HG03521 (cell line): ENCODE data around the gene ZMYND15.

Experiments
- ATAC-seq: cut with Tn5 transposase; IDR thresholded peaks from one replicate; pipeline ENCODE4 v1.9.1; 2021; ENCODE audit warnings: mild to moderate bottlenecking, moderate library complexity; ENCODE audit not compliant: unreplicated experiment

The ZMYND15 gene

DNA sequence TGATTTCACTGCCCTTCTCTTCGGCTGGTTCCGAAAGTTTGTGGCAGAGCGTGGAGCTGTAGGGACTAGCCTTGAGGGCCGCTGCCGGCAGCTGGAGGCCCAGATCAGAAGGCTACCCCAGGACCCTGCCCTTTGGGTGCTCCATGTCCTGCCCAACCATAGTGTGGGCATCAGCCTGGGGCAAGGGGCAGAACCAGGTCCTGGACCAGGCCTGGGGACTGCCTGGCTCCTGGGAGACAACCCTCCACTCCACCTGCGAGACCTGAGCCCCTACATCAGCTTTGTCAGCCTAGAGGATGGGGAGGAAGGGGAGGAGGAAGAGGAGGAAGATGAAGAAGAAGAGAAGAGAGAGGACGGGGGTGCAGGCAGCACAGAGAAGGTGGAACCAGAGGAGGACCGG is 951 bp downstream of the ZMYND15 start:
- ATAC-seq = no peak

DNA sequence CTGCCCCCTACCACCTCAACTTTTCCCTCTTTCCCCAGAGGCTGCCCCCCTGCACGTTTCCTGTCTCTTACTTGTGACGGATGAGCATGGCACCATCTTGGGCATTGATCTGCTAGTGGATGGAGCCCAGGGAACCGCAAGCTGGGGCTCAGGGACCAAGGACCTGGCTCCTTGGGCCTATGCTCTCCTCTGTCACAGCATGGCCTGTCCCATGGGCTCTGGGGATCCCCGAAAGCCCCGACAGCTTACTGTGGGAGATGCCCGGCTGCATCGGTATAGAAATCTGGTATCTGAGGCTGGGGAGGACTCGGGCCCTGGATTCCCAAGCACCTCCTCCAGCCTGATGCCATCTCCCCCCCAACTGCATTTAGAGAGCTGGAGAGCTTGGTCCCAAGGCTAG is 1.9 kb downstream of the ZMYND15 start:
- ATAC-seq = no peak

DNA sequence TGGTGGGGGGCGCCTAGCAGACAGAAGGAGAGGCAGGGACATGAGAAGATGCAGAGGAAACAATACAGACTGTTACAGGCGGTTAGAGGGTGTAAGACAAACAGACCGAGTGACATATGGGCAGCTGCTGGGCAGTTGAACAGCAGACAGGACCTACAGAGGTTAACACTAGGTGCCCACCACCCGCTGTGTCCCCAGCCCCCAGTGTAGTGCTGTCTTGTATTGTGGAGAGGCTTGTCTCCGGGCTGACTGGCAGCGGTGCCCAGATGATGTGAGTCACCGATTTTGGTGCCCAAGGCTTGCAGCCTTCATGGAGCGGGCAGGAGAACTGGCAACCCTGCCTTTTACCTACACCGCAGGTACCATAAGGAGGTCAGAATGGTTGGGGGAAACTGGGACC is 2.5 kb downstream of the ZMYND15 start:
- no peak for ATAC-seq

DNA sequence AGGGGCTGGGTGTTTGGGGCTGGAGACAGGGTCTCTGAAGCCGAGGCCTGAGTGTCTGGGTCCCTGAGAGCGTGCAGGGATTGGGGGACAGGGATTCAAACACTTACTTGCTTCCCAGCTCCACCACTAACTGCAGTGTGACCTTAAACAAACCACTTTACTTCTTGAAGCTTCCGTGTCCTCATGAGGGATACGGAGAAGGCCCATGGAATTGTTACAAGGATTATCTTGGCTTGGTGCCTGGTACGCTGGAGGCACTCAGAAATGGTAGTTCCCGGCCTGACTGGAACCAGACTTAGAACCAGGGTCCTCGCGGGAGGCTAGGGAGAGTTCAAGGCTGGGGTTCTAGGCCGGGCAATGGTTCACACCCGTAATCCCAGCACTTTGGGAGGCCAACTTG is 3.0 kb downstream of the ZMYND15 start:
- no peak for ATAC-seq

DNA sequence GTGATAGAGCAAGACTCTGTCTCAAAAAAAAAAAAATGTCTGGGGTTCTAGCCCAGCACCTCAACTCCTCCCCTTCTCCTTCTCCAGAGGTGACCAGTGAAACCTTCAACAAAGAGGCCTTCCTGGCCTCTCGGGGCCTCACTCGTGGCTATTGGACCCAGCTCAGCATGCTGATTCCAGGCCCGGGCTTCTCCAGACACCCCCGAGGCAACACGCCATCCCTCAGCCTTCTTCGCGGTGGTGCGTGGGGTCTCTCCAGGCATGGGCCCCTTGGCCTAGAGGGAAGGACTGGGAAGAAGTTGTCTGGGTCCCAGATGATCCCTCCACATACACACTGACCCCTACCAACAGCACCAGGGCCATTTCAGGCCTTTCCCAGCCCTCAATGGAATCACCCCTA is 3.6 kb downstream of the ZMYND15 start:
- no peak for ATAC-seq

DNA sequence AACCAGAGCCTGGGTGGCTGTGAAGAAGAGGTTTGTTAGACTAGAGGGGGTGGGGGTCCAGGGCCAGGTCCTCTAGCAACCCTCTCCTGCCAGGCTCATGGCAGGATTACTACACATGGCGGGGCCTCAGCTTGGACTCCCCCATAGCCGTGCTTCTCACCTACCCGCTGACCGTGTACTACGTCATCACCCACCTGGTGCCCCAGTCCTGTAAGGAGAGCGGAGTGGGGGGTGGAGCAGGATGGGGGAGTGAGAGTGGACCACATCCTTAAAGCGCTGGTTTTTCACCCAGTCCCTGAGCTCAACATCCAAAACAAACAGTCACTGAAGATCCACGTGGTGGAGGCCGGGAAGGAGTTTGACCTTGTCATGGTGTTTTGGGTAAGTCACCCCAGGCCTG is 4.3 kb downstream of the ZMYND15 start:
- ATAC-seq = no peak

DNA sequence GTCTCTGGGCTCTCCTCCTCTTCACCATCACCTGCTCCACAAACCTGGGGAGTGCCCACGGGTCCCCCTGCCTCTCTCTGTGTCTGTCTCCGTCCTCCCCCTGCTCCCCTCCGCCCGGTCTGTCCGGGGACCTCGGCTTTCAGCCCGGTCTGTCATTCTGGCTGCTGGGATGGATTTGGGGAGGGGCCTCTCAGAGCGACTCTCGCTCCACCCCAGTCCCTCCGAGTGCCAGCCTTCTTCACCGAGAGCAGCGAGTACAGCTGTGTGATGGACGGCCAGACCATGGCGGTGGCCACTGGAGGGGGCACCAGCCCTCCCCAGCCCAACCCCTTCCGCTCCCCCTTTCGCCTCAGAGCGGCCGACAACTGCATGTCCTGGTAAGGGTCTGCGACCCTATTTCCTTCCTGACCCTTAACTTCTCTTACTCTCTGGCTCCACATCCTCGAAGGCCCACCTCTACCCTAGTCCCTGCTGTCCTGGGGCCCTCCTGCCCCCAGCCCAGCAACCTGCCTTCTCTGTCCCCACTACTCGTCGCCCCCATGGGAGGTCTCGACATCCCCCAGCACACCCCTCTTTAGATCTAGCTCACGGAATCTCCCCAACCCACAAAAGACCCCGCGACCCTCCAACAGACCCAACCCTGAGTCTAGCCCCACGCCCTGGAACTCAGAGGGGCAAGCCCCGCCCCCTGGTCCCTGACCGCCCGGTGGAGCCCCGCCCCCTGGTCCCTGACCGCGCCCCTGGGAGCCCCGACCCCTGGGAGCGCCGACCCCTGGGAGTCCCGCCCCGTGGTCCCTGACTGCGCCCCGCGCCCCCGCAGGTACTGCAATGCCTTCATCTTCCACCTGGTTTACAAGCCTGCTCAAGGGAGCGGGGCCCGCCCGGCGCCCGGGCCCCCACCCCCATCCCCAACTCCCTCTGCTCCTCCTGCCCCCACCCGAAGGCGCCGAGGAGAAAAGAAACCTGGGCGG is 5.7 kb downstream of the ZMYND15 start:
- no peak for ATAC-seq

DNA sequence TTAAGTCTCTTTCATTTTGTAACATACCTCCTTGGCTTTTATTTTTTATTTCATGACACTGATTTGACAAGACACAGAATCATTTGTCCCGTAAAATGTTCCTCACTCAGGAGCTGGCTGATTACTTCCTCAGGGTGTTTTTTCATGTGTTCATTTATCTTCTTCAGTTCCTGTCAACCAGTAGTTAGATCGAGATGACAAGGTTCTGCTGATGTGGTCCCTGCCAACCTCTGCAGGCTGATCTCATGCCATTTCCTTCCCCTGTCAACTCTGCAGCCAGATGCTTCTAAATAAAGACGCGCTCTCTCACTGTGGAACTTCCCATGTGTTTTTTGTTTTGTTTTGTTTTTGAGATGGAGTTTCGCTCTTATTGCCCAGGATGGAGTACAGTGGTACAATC is 8.2 kb downstream of the ZMYND15 start:
- no peak for ATAC-seq

DNA sequence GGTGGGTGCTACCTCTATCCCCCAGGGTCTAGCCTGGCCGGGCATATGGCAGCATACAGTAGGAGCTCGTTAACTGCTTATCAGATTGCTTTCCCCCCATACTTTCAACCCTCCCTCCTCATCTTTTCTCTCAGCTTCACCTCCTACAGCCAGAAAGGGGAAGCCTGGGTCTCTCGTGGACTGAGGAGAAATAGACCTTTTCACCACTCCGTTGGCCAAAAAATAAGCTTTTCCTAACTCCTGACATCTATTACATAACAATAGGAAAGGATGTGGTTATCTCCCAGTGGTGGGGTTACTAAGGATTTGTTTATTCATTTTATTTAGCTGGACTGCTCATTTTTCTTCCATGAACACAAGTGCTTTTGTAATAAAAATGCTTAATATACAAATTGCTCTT is 9.1 kb downstream of the ZMYND15 start:
- no peak for ATAC-seq

DNA sequence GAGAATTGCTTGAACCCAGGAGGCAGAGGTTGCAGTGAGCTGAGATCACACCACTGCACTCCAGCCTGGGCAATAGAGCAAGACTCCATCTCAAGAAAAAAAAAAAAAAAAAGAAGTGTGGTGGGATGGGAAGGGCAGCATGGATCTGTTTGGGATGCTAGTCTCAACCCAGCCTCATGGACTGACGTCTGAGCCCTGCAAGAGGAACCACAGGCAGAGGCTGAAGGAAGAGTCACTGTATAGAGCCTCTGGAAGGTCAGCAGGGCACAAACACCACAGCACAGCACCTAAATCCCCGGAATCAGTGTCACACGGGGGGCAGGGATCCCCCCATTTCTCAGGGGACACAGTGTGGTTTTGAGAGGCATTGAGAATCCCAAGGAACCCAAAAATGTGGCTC is 11.0 kb downstream of the ZMYND15 start:
- no peak for ATAC-seq

DNA sequence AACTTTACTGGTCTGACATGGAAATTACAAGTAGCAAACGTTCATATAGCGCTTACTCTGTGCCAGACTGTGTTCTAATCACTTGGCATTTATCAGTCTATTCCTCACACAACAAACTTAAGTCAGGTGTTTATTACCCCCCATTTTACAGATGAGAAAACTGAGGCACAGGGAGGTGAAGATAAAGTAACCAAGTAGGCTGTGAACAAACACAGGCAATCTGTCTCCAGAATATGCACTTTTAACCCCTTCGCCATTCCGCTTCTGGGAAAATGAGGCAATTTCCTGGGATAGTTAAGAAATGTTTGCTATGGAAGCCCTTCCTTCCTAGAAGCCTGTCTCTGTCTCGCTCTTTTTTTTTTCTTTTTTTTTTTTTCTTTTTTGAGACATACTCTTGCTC is 12.3 kb downstream of the ZMYND15 start:
- ATAC-seq = no peak

DNA sequence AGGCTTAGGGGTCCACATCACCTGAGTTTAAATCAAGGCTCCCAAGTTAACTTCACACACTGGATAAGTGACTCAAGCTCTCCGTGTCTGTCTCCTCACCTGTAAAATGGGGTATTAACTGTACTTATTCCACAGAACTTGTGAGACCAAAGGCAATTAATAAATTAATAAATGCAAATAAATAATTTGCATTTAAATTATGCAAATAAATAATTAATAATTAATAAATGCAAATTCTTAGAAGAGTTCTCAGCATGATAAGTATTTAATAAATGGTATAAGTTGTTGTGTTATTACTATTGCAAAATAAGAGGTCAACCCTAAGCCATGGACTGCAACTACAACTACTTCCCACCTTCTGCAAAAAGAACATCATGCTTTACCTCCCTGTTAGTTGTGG is 13.8 kb downstream of the ZMYND15 start:
- no peak for ATAC-seq

DNA sequence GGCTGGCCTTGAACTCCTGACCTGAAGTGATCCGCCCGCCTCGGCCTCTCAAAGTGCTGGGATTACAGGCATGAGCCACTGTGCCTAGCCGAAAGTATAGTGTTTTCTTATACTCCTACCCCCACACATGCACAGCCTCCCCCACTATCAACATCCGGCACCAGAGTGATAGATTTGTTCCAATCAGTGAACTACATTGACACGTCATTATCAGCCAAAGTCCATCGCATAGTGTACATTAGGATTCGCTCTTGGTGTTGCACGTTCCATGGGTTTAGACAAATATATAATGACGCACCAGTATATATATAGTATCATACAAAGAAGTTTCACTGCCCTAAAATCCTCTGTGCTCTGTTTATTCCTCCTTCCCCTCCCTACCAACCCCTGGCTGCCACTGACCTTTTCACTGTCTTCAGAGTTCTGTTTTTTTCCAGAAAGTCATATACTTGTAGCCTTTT is 20.2 kb downstream of the ZMYND15 start:
- no peak for ATAC-seq

DNA sequence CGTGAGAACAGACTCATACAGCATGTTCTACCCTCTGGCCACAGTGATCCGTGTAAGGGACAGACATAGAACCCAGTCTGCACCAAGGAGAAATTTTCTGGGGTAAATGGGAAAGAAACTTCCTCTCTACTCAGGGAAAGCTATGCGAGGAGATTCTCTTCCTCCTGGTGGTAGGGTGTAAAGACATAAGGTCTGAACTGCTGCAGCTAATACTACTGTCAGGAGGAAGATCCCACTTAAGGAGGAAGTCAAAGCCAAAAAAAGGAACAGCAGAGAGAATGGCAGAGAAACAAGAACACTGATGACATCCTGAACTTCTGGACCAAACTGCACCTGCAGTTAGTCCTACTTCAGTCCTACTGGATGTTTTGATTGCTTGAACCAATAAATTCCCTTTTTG is 25.0 kb downstream of the ZMYND15 start:
- no peak for ATAC-seq

DNA sequence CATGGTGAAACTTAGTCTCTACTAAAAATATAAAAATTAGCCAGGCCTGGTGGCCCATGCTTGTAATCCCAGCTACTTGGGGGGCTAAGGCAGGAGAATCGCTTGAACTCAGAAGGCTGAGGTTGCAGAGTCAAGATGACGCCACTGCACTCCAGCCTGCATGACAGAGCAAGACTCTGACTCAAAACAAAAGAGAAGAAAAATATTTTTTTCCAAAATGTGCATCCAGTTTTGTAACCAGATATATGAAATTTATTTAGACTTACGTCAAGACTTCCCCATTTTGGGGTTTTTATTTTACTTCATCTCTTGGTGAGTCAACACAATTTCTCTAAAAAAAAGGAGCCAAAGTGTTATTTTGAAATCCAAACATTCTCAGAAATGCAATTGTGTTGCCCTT is 26.6 kb downstream of the ZMYND15 start:
- no peak for ATAC-seq

DNA sequence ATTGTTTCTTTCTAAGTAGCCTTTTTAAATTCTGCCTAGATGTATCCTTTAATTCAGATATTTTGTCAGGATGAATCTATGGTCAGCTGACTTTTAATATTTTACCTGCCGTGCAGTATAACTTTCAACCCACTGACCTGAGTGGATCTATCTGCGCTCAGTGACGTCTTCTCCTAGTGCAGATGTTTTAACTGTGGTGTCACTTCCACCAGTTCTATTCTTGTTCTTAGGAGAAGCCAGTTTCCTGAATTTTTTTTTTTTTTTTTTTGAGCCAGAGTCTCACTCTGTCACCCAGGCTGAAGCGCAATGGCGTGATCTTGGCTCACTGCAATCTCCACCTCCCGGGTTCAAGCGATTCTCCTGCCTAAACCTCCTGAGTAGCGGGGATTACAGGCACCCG is 27.1 kb downstream of the ZMYND15 start:
- no peak for ATAC-seq

DNA sequence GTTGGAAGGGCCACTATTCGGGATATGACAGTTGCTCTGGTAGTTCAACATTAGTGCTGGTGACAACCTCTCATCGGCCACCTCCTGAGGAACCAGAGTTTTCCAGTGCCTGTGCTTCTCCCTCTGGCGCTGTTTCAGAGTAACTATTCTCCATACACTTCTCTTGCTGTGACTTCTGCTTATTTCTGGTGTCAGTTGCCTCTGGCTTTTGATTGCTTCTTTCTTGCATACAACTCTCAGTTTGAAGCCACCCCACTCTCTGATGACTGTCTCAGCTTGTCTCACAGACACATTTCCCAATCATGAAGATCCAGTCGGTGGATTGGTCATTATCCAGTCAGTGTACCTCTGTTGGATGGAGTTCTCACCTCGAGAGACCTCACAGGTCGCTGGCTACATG is 28.7 kb downstream of the ZMYND15 start:
- ATAC-seq = no peak

DNA sequence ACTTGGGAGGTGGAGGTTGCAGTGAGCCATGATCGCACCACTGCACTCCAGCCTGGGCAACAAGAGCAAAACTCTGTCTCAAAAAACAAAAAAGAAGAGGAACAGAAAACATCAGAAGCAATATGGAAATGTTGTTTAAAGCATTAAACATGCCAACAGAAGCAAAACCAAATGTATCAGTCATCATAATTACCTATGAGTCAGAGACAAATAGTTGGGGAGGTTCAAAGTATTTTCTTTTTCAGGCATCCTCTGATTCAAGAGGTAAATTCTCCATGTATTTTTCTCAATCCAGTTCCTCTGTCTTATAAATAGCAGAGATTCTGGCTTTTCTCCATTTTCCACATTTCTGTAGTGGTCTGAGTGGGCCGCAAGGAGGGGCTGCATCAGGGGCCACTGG is 30.0 kb downstream of the ZMYND15 start:
- no peak for ATAC-seq

DNA sequence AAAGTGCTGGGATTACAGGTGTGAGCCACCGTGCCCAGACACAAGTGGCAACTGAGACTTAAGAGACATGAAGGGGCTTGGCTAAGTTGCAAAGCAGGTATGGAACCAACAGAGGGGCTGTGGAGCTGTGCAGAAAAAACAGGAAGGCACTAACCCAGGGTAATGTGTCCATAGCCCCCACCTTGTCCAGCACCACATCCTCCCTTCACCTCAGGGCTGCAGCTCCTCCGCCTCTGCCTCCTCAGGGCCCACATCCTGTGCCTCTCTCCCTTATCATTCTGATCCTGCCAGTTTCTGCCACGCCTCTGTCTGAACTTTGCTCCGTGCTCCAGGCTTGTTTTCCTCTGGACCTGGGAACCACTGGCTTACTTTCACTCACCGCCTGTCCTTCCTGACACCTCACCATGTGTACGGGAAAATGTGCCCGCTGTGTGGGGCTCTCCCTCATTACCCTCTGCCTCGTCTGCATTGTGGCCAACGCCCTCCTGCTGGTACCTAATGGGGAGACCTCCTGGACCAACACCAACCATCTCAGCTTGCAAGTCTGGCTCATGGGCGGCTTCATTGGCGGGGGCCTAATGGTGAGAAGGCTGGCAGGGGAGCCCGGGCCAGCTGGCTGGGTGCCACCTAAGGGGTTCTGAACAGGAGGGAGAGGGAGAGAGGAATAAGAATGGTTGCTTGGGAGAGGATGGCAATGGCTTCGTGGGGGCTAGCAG is 32.0 kb downstream of the ZMYND15 start, which contains the start of gene TM4SF5:
TM4SF5 (plus strand) TSS at position 368 of the 716 bp plus-strand sequence; CDS start at position 405, 37 bp downstream.
- no peak for ATAC-seq

DNA sequence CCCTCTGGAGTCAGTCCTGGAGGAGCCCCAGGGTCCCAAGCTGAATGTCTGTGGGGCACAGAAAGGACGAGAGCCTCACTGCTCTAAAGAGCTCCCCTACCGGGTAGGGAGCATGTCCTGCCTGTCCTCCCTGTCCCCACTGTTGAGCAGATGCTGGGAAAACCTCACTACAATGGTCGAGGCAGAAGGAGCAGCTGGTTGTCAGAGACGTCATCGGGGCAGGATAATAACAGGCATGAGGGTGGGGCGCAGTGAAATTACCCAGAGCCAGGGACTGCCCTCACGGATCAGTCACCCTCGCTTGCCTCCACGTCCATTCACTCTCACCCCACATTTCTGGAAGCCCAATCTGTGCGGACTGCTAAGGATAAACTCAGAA is 32.6 kb downstream of the ZMYND15 start:
- ATAC-seq = no peak

DNA sequence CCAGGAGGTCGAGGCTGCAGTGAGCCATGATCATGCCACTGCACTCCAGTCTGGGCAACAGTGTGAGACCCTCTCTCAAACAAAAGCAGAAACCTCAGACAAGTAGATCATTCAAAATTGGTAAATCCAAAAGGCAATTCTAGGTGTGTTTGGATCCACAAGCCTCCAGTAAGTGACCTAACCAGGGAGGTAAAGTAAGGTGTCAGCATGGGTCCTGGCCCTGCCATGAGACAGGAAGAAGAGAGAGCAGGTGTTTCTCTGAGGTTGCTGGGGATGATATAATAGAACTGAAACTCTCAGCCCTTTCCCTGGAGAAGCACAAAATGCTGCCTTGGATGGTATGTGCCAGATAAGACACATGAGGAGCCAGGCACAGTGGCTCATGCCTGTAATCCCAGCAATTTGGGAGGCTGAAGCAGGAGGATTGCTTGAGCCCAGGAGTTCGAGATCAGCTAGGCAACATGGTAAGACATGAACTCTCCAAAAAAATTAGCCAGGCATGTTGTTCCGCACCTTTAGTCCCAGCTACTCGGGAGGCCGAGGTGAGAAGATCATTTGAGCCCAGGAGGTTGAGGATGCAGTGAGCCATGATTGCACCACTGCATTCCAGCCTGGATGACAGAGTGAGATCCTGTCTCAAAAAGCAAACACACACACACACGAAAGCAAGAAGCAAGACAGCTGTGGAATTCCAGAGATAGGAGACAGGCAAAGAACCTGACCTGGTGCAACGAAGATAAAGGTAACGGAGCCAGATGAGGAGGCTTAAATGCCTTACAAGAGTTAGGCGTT is 38.5 kb downstream of the ZMYND15 start:
- no peak for ATAC-seq
